ENCODE measurements around the gene NINL.
"Not testable (repeated sequence)": the region's sequence is repeated elsewhere in the genome, so short reads cannot be mapped to it uniquely, and the experiment has no call there.

NINL gene

GRCh38 chr20:25529295-25529951 lies 55.9 kb downstream of the NINL start:
- DNase-seq: no peak

- no peak for DNase-seq
Observed at GRCh38 chr20:25527949-25528348, 57.4 kb downstream of the NINL start.

GRCh38 chr20:25526446-25526845 lies 58.9 kb downstream of the NINL start:
- no peak for DNase-seq

DNA sequence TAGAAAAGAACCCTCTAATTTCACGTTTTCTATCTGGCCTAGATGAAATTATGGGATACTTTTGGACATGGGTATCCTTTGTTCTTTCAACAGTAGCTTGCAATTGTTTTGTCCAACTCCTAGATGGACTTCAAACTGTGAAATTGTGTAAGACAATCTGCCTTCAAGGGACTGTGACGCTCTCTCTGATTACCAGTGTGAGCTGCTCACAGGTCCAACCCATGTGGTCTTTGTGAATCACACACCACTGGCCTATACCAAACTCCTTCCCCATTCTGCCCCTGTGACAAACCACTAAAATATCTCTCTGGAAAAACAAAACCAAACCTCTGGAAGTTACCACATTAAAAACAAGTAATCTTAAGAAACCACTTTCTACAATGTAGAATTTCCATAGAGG lies 59.5 kb downstream of the NINL start:
- no peak for DNase-seq

DNA sequence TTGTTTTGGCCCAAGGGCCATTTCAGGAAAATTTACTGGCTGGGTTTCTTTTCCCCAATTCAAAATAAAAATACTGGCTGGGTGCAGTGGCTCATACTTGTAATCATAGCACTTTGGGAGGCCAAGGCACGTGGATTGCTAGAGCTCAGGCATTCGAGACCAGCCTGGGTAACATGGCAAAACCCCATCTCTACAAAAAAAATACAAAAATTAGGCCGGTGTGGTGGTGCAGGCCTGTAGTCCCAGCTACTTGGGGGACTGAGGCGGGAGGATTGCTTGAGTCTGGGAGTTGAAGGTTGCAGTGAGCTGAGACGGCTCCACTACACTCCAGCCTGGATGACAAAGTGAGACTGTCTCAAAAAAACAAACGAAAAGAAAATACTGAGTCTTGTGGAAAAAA lies 60.0 kb downstream of the NINL start:
- no peak for DNase-seq

DNA sequence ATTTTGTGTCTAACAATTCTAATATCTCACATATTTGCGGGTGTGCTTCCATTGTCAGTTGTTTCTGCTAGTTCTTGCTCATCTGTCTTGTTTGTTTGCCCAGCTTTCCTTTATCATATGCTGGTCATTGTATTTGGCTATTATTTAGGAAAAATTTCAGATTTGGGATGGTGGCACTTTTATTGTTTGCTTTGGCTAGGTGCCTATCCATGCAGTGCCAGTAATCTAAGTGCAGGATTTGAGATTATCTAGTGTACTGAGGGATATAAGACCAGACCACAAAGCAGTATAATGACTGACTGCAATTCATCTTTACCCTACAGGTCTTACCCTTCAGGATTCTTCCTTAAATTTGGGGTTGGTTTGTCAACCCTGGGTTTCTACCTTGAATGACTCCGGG lies 63.9 kb downstream of the NINL start:
- no peak for DNase-seq

- no peak for DNase-seq
Observed at GRCh38 chr20:25517124-25517523, 68.2 kb downstream of the NINL start.

GRCh38 chr20:25514747-25515340 lies 70.5 kb downstream of the NINL start:
- DNase-seq: no peak

DNA sequence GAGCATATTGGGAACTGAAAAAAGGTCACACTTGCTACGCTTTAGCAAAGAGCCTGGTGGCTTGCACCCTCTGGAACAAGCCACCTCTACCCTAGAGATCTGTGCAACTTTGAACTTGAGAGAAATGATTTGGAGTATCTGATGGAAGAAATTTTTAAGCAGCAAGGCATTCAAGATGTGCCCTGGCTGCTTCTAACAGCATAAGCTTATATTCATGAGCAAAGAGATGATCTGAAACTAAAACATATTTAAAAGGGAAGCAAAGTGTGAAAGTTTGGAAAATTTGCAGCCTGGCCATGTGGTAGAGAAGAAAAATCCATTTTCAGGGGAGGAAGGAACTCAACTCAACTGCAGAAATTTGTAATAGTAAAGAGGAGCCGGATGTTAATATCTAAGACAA lies 71.1 kb downstream of the NINL start:
- DNase-seq: no peak

- DNase-seq: no peak
Observed at GRCh38 chr20:25512709-25513108, 72.6 kb downstream of the NINL start.

GRCh38 chr20:25511183-25511582 lies 74.1 kb downstream of the NINL start:
- no peak for DNase-seq

DNA sequence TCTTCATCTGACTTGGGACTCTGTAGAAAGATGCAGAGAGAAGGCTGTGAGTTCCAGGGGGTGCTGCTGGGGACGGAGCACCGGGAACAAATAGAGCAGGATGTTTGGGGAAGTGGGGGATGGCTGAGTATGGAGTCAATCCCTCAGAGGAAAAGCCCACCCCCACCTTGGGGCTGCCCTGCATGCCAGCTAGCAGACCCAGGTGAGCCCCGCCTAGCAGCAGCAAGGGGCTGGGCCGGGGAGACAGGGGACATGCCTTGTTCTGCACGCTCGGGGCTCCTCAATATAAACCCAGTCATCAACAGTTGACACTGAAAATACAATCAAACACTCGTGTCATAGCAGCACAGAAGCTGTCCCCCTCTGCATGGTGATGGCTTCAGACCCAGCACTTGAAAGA lies 74.6 kb downstream of the NINL start:
- no peak for DNase-seq

DNA sequence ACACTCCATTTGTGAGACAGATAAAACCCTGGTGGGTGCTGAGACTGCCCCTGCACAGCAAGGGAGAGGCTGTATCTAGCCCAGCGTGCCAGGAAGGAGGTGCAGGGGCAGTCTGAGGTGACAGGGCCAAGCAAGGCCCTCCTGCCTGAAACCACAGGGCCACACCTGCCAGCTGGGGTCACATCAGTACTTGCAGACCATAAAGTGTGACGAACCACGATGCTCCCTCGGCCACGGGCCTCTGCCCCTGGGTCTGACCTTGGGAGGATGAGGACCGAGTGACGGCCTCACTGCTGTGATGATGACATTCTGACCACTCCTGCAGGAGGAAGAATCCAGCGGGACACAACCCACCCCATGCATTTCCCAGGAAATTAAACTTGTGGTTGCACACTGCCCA lies 75.1 kb downstream of the NINL start:
- DNase-seq: no peak

GRCh38 chr20:25509084-25509483 lies 76.2 kb downstream of the NINL start:
- DNase-seq: no peak

- no peak for DNase-seq
Observed at GRCh38 chr20:25508083-25508770, 77.1 kb downstream of the NINL start.

- no peak for DNase-seq
Observed at GRCh38 chr20:25507385-25508082, 77.8 kb downstream of the NINL start.

- no peak for DNase-seq
Observed at GRCh38 chr20:25504366-25505135, 80.8 kb downstream of the NINL start.

DNA sequence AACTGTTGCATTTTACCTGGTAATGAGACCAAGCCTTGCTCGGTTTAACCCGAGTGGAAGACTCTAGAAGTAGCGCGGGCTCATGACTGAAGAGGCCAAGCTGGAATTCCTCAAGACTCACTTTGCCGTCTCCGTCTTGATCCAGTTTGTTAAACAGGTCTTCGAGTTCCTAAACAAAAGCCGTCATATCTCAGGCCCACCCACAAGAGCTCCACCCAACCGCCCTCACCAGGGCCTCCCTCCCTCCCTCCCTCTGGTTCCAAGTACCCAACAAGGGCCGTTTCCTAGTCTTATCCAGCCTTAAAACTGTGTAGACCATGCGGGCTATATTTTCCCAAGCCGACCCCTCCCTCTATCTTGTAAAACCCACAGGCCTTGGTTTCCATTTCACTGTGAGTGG lies 81.4 kb downstream of the NINL start:
- no peak for DNase-seq

DNA sequence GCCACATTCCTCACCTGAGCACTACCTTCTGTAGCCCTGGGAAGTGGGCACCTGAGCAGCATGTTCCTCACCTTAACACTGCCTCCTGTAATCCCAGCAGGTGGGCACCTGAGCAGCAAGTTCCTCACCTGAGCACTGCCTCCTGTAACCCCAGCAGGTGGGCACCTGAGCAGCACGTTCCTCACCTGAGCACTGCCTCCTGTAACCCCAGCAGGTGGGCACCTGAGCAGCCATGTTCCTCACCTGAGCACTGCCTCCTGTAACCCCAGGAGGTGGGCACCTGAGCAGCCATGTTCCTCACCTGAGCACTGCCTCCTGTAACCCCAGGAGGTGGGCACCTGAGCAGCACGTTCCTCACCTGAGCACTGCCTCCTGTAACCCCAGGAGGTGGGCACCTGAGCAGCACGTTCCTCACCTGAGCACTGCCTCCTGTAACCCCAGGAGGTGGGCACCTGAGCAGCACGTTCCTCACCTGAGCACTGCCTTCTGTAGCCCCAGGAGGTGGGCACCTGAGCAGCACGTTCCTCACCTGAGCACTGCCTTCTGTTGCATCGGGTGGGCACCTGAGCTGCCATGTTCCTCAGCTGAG lies 82.2 kb downstream of the NINL start:
- DNase-seq: not testable (repeated sequence)

DNA sequence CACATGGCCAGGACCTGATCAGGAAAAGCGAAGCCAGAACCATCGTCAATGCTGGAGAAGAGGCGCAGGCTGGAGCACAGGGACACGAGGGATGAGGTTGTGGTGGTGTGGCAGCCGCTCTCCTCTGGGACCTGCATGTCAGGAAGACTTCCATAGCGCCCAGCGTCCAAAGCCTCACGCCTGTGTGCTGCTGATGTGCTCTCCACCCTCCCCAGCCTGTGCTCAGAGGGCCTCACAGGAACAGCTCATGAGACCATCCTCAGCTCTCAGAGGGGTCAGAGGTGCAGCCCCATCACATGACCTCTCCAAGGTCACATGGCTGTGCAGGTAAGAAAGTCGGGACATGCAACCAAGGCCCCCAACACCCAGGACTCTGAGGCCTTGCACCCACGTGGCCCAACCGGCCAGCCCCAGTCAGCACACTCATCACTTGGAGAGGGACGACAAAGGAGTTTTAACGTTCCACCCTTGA lies 84.4 kb downstream of the NINL start:
- DNase-seq: no peak

DNA sequence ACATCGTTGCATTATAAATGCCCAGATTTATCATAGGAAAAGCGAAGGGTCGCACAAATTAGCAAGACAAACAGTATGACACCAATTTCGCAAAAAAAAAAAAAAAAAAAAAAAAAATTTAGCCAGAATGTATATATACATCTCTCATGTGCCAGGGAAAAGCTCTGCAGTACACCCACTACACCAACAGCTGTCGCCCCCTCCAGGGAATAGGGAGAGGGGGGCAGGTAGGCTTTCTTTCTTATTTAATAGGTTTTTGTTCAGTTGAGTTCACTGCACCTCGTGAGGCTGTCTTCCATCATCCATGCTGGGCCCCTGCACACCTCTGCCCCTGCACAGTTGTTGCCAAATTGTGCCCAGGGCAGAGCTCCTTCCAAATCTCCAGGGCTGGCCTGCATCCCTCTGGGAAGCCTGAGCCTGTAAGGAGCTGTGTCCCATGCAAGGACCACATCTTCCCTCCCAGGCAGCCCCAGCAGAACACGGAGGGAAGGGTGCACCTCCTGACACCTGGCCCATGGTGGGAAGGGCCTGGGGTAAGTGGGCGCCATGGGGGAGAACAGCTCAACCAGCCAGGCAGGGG lies 85.4 kb downstream of the NINL start:
- DNase-seq: no peak

GRCh38 chr20:25499031-25499430 lies 86.3 kb downstream of the NINL start:
- DNase-seq: no peak

Data from NCI-H446 (cell line).